Neuronal stem cell (in vitro differentiated cells): ENCODE results near the gene IL5RA.
A peak's percentile ranks its signal among the peaks of the same experiment; 100 is the strongest.

Experiments used
- DNase-seq: peaks from one replicate; pipeline ENCODE4 v3.0.0-alpha.2; 2013; ENCODE audit warnings: low spot score
- H2AFZ ChIP-seq: one replicate; pipeline ENCODE4 v1.6.1; 2013; ENCODE audit warnings: mild to moderate bottlenecking, low read length, inconsistent platforms
- H2AK5ac ChIP-seq: 2 replicates; pipeline ENCODE4 v1.6.1; 2013; ENCODE audit warnings: low read depth, mild to moderate bottlenecking, inconsistent platforms, low read length, moderate library complexity, mixed read lengths
- H2BK120ac ChIP-seq: 2 replicates; pipeline ENCODE4 v1.6.1; 2013; ENCODE audit warnings: low read depth, mild to moderate bottlenecking, inconsistent platforms, low read length, moderate library complexity, mixed read lengths
- H2BK12ac ChIP-seq: one replicate; pipeline ENCODE4 v1.6.1; 2013; ENCODE audit warnings: low read length, inconsistent platforms
- H2BK15ac ChIP-seq: 2 replicates; pipeline ENCODE4 v1.6.1; 2013; ENCODE audit warnings: mild to moderate bottlenecking, low read length, inconsistent platforms, mixed read lengths
- H2BK5ac ChIP-seq: one replicate; pipeline ENCODE4 v1.6.1; 2013; ENCODE audit warnings: inconsistent platforms, mild to moderate bottlenecking, low read length, moderate library complexity
- H3K14ac ChIP-seq: one replicate; pipeline ENCODE4 v1.6.1; 2013; ENCODE audit warnings: low read length, inconsistent platforms
- H3K18ac ChIP-seq: 2 replicates; pipeline ENCODE4 v1.6.1; 2013; ENCODE audit warnings: low read length, inconsistent platforms
- H3K23ac ChIP-seq: 2 replicates; pipeline ENCODE4 v1.6.1; 2013; ENCODE audit warnings: low read depth, mild to moderate bottlenecking, mixed read lengths, low read length, inconsistent platforms; ENCODE audit not compliant: poor library complexity
- H3K27ac ChIP-seq: replicated peaks from 3 replicates; pipeline ENCODE4 v1.5.1; 2013; ENCODE audit warnings: low read length, inconsistent platforms
- H3K27me3 ChIP-seq, 3 experiments: 2 replicates each; pipeline ENCODE4 v1.6.1; 2013; ENCODE audit warnings: low read length in 3 of 3, mild to moderate bottlenecking in 2 of 3, inconsistent platforms in 1 of 3, low read depth in 1 of 3, mixed read lengths in 1 of 3, moderate library complexity in 1 of 3; ENCODE audit not compliant: control insufficient read depth in 3 of 3, insufficient read depth in 3 of 3
- H3K36me3 ChIP-seq, 2 donors: replicated peaks in 1 of 2; 2 replicates each; pipeline ENCODE4 v1.6.1; 2013; ENCODE audit warnings: low read length in 2 of 2; ENCODE audit not compliant: control insufficient read depth in 2 of 2, insufficient read depth in 2 of 2
- H3K4ac ChIP-seq: 2 replicates; pipeline ENCODE4 v1.6.1; 2013; ENCODE audit warnings: inconsistent platforms, mild to moderate bottlenecking, low read length, moderate library complexity
- H3K4me1 ChIP-seq, 2 donors: 1 replicate in 1 of 2; 2 replicates in 1 of 2; pipeline ENCODE4 v1.6.1; 2013; ENCODE audit warnings: low read length in 2 of 2, low read depth in 1 of 2; ENCODE audit not compliant: control insufficient read depth in 2 of 2, insufficient read depth in 1 of 2
- H3K4me2 ChIP-seq: one replicate; pipeline ENCODE4 v1.6.1; 2013; ENCODE audit warnings: mild to moderate bottlenecking, low read length, inconsistent platforms; ENCODE audit not compliant: insufficient read depth, poor library complexity, severe bottlenecking
- H3K4me3 ChIP-seq, 2 donors: 2 replicates each; pipeline ENCODE4 v1.5.1; 2013; ENCODE audit warnings: low read length in 2 of 2, mild to moderate bottlenecking in 2 of 2, inconsistent platforms in 1 of 2, moderate library complexity in 1 of 2
- H3K79me1 ChIP-seq: one replicate; pipeline ENCODE4 v1.6.1; 2013; ENCODE audit warnings: low read depth, mild to moderate bottlenecking, inconsistent platforms, low read length, moderate library complexity
- H3K9ac ChIP-seq: one replicate; pipeline ENCODE4 v1.6.1; 2013; ENCODE audit warnings: mild to moderate bottlenecking, low read depth, low read length, inconsistent platforms; ENCODE audit not compliant: poor library complexity
- H3K9me3 ChIP-seq, 2 donors: replicated peaks in 1 of 2; 2 replicates each; pipeline versions ENCODE3 to v1.6.1; 2013; ENCODE audit warnings: low read length in 2 of 2, mild to moderate bottlenecking in 2 of 2, inconsistent platforms in 1 of 2, low read depth in 1 of 2, mixed read lengths in 1 of 2, moderate library complexity in 1 of 2; ENCODE audit not compliant: control insufficient read depth in 2 of 2, insufficient read depth in 1 of 2
- H4K8ac ChIP-seq: one replicate; pipeline ENCODE4 v1.6.1; 2013; ENCODE audit warnings: low read depth, mild to moderate bottlenecking, inconsistent platforms, low read length, moderate library complexity
- H4K91ac ChIP-seq: one replicate; pipeline ENCODE4 v1.6.1; 2013; ENCODE audit warnings: low read length, low read depth, mild to moderate bottlenecking, inconsistent platforms; ENCODE audit not compliant: poor library complexity
- WGBS, 2 donors: extraction: QIAGEN DNeasy Blood & Tissue Kit; methylation state at CpG; one replicate each; pipeline ENCODE4 v1.1.7; 2013; ENCODE audit warnings: missing lambda C conversion rate in 2 of 2, mixed read lengths in 1 of 2; ENCODE audit not compliant: insufficient read length in 2 of 2, insufficient replicate concordance in 1 of 2; ENCODE audit errors: extremely low coverage in 2 of 2; 5-methylcytosine and 5-hydroxymethylcytosine counted together

Gene IL5RA

DNA sequence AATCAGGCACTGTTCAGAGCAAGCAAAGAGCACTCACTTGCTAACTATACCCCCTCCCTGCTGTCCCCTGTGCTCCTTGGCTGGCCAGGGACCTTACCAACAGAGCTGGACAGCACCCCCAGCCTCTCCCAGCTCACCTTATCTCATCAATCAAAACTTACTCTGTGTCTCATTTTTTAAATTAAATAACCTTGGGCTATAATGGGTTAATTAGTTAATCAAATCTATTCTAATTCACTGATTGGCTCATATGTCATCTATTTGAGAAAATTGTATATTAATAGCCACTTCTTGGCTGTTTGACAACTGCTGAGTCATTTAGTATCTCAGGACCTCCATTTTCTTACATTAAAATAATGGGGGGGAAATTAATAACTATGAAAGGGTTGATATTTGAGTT is 22.9 kb downstream of the IL5RA start:
- H2BK12ac ChIP-seq: no peak overlapping the region
- no peak overlapping the region for H3K18ac ChIP-seq
- no peak overlapping the region for H3K27ac ChIP-seq
- no peak overlapping the region for H2AK5ac ChIP-seq
- H3K9me3 ChIP-seq: no peaks in the 10 kb centered on the region
- DNase-seq: no peak
- peaks cover 0 to 4% of the 10 kb centered on the region in 2 donors for H3K4me1 ChIP-seq
- no peak overlapping the region for H3K9ac ChIP-seq
- H3K4ac ChIP-seq: no peak overlapping the region
- no peak overlapping the region for H2BK120ac ChIP-seq
- no peaks in the 10 kb centered on the region for H3K79me1 ChIP-seq
- no peak overlapping the region for H3K23ac ChIP-seq
- no peak overlapping the region for H3K14ac ChIP-seq
- H4K8ac ChIP-seq: no peak overlapping the region
- no peak overlapping the region for H2BK15ac ChIP-seq
- no peak overlapping the region for H4K91ac ChIP-seq
- H3K36me3 ChIP-seq: no peaks in the 10 kb centered on the region
- H3K4me3 ChIP-seq: no peak overlapping the region
- no peak overlapping the region for H3K4me2 ChIP-seq
- H2AFZ ChIP-seq: no peak overlapping the region
- no peak overlapping the region for H2BK5ac ChIP-seq
- peaks cover 0 to 7% (median 0%) of the 10 kb centered on the region in 3 experiments for H3K27me3 ChIP-seq

DNA sequence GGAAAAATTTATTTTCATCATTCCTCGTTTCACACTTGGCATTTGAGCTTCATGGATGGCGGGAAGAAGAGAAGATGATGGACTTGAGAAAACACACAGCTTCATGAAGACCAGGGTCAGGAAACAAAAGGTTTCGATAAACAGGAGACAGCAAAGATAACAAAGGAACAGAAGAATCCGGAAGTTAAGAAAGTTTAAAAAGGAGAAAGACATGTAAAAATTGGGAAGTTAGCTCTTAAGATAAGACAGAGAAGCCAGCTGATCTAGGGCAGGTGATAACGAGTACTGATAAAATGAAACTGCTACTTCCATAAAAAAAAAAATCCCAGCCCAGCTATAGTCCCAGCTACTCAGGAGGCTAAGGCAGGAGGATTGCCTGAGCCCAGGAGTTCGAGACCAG is 23.9 kb downstream of the IL5RA start:
- Histone ChIP-seq H2BK5ac (no peak overlapping the region), H3K4me2 (no peak overlapping the region), H3K27ac (no peak overlapping the region), H3K79me1 (no peaks in the 10 kb centered on the region), H4K8ac (no peak overlapping the region), H4K91ac (no peak overlapping the region), H2AK5ac (no peak overlapping the region), H3K4me3 (no peak overlapping the region), H2BK12ac (no peak overlapping the region), H3K4me1 (peaks cover 0 to 4% of the 10 kb centered on the region in 2 donors), H3K4ac (no peak overlapping the region), H2BK120ac (no peak overlapping the region), H3K18ac (no peak overlapping the region), H3K27me3 (peaks cover 0 to 7% (median 0%) of the 10 kb centered on the region in 3 experiments), H2BK15ac (no peak overlapping the region), H3K23ac (no peak overlapping the region), H3K9ac (no peak overlapping the region), H2AFZ (no peak overlapping the region), H3K9me3 (no peaks in the 10 kb centered on the region), H3K14ac (no peak overlapping the region), H3K36me3 (no peaks in the 10 kb centered on the region)
- WGBS, 2 donors: no CpG with 5 or more reads among the region's 6 CpGs
- DNase-seq: no peak

DNA sequence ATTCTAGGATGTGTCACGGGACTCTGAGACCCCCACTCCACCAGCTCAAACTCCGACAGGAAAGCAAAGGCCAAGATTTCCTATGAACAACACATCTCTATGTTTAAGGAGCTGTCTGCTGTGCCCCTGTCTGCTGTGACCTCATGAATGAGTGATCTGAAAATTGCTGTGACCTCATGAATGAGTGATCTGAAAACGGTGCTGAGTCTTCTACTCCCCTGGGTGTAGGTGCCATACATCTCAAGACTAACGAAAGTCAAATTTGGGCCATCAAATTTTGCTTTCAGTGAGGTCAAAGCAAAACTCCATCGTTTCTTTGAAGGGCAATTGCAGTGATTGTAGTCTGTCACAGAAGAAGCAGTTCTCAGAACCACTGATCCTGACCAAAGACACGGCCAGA is 24.4 kb downstream of the IL5RA start:
- peaks cover 0 to 7% (median 0%) of the 10 kb centered on the region in 3 experiments for H3K27me3 ChIP-seq
- H2BK5ac ChIP-seq: no peak overlapping the region
- no CpG with 5 or more reads among the region's 6 CpGs for WGBS, 2 donors
- H4K91ac ChIP-seq: no peak overlapping the region
- no peak overlapping the region for H3K23ac ChIP-seq
- H2BK120ac ChIP-seq: no peak overlapping the region
- H3K27ac ChIP-seq: no peak overlapping the region
- no peak overlapping the region for H3K4me3 ChIP-seq
- H3K4me1 ChIP-seq: peaks cover 0 to 4% of the 10 kb centered on the region in 2 donors
- no peak overlapping the region for H3K9ac ChIP-seq
- no peak overlapping the region for H3K4me2 ChIP-seq
- H2AFZ ChIP-seq: no peak overlapping the region
- H2AK5ac ChIP-seq: no peak overlapping the region
- no peak overlapping the region for H4K8ac ChIP-seq
- no peaks in the 10 kb centered on the region for H3K36me3 ChIP-seq
- H3K18ac ChIP-seq: no peak overlapping the region
- H3K9me3 ChIP-seq: no peaks in the 10 kb centered on the region
- H3K79me1 ChIP-seq: no peaks in the 10 kb centered on the region
- H3K14ac ChIP-seq: no peak overlapping the region
- no peak overlapping the region for H2BK15ac ChIP-seq
- H3K4ac ChIP-seq: no peak overlapping the region
- no peak overlapping the region for H2BK12ac ChIP-seq
- no peak for DNase-seq

- Histone ChIP-seq H2AFZ (no peak overlapping the region), H3K79me1 (no peaks in the 10 kb centered on the region), H3K4me2 (no peak overlapping the region), H3K9ac (no peak overlapping the region), H4K91ac (peak overlapping the region; percentile 27), H2AK5ac (no peak overlapping the region), H2BK5ac (no peak overlapping the region), H3K27ac (no peak overlapping the region), H2BK15ac (no peak overlapping the region), H3K9me3 (no peaks in the 10 kb centered on the region), H3K23ac (peak overlapping the region; percentile 21), H3K4me1 (peaks cover 5 to 8% of the 10 kb centered on the region in 2 donors), H3K4me3 (peak overlapping the region in 1 of 2 donors; percentile 63), H3K4ac (no peak overlapping the region), H3K36me3 (no peaks in the 10 kb centered on the region), H2BK12ac (no peak overlapping the region), H3K14ac (no peak overlapping the region), H3K18ac (no peak overlapping the region), H2BK120ac (no peak overlapping the region), H3K27me3 (peaks cover 0 to 9% (median 0%) of the 10 kb centered on the region in 3 experiments), H4K8ac (no peak overlapping the region)
- no CpG with 5 or more reads among the region's 3 CpGs for WGBS, 2 donors
- no peak for DNase-seq
These were observed 25.3 kb downstream of the IL5RA start for GRCh38 chr3:3084890-3085289.
